HG03139 (cell line): ENCODE data around the gene AMACR.
"Not testable (repeated sequence)": the region's sequence is repeated elsewhere in the genome, so short reads cannot be mapped to it uniquely, and the experiment has no call there.

Source experiments
- ATAC-seq: cut with Tn5 transposase; IDR thresholded peaks from one replicate; pipeline ENCODE4 v1.9.1; 2021; ENCODE audit not compliant: unreplicated experiment

AMACR gene

DNA sequence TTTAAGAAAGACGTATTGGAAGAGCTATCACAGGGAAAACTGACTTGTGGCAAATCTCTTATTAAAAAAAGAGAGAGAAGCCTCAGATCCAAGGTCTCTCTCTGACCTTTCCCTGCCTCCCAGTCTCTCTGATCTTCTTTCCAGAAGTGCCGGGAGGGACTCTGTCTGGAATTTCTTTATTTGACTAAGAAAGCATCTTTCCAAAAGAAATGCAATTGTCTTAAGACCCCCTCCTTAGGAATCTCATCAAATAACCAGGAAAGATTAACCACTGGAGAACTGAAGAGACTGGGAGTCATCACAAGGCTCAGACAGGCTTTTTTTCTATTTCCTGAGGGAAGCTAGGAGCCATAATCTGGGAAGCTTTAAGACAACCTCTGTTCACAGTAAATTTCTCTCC lies 30.5 kb upstream of the AMACR start:
- no peak for ATAC-seq

- ATAC-seq = no peak
Observed at GRCh38 chr5:34037726-34038125, 29.9 kb upstream of the AMACR start.

DNA sequence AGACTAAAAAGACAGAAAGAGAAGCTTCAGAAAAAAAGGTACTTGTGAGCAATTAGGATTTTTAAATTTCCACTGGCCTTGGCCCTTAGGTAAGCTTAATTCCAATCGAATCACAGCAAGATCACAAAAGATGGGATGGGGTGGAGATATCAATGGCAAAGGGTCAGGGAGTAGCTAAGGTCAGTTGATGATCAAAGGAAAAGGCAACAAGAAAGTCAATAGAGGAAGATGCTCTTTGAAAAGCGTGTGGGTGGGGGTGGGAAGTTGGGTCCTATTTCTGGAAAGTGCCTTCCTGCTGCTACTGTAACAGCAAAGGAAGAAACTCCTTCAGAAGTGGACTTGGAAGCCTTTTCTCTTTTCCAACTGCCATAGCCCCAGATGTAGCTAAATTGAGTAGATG lies 27.9 kb upstream of the AMACR start:
- ATAC-seq = no peak

- peak; percentile 73 for ATAC-seq
Observed at GRCh38 chr5:34034534-34035327, 26.9 kb upstream of the AMACR start.

DNA sequence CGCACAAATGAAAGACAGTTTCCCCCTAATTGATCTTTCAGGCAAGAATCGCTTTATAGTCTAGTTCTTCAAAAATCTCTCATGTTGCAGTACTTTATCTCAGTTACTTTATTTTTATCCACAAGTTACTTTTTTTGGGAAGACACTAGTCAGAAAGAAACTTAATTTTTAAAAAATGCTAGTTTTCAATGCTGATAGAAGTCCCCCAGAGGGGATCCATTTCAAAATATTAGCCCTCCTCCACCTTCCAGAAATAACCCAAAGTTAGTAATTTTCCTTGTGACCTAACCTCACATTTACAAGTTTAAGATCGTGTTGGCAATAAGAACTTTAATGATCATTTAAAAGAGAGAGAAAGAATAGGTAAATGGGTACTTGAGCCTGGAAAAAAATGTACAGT lies 24.1 kb upstream of the AMACR start:
- no peak for ATAC-seq

DNA sequence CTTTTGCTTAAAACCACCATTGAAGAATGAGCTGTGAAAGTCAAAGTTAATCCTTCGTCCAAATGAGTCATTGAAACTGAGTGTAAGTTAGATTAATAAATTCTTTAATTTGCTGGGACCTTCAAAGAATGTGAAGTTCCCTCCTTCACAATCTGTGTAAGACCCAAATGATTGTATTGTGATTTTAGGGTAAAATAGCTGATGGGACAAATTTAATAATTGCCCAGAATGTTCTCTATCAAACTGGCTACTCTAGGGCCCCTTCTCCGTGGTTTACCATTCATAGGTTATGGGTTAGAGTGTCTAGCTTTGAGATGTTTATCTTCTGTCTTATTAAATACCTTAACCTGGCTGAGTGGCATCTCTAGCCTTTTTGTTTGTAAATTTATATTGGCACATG lies 23.3 kb upstream of the AMACR start:
- no peak for ATAC-seq

- not testable (repeated sequence) for ATAC-seq
Observed at GRCh38 chr5:34030585-34030984, 22.7 kb upstream of the AMACR start.

DNA sequence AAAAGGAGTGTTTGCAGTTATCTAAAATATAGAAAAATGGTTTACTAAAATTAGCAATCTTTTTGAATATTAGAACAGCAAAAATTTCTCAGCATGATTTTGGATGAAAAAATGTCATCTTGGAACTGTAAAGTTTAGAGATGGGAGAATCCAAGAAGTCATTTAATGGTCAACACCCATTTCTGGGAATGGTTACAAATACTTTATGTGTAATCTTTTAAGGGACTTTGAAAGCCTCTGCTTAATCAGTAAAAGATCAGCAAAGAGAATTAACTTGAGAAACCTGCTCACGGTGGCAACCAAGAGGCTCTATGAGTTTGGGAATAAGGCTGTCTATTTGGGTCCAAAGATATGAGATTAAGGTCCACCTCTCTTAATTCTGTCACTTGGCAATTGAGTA lies 22.2 kb upstream of the AMACR start:
- ATAC-seq = no peak

DNA sequence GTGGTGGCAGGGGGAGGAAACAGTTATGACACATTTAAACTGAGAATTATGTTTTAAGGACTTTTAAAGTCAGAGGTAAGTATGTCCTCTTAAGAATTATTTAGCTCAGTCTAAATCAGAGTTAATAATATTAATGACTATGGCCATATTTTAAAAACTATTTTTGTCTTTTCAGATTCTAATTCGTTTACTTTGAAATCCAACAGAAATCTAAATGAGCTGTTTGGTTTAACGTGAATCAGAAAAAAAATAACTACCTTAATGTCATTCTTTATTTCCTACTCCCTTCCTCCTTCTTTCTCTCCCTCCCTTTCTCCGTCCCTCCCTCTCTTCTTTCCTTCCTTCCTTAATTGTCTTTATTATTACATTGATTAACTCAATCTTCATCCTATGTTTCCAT lies 20.5 kb upstream of the AMACR start:
- ATAC-seq = no peak

GRCh38 chr5:34026089-34026761 lies 18.4 kb upstream of the AMACR start:
- no peak for ATAC-seq

DNA sequence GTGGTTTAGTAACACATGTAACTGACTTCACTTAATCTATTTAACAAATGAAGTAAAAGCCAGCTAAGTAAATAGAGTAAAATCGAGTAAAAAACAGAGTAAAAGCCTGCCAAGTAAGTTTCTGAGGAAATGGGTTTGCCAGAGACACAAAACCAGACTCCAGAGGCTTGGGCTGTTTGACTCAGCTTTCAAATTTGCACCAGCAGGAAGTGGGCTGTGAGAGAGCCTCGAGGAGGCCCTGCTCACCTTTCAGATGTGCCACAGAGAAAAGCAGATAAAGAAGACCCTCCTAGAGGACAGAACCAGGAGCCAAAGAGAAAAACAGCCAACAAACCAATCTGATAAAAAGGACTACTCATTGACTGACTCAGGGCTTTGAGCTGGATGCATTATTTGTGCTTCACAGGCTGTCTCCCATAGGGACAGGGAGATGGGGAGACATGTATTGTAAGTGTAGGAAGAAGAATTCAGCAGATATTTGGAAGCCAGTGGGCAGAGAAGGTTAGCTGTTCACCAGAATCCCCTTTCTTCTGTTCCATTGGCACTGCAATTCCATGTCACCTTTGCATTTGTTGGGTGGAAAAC lies 14.4 kb upstream of the AMACR start:
- peak; percentile 94 for ATAC-seq

DNA sequence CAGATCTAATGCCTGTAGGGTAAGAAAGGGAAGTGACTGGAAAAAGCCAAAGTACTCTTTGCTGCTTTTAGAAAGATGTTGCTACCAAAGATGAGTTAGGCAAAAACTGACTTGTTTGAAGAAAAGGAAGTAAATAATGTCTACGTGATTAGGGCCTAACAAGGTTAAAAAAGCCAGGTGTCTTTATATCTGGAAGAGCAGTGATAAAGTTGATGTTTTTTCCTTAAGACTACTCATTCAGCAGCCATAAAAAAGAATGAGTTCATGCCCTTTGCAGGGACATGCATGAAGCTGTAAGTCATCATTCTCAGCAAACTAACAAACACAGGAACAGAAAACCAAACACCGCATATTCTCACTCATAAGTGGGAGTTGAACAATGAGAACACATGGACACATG lies 13.5 kb upstream of the AMACR start:
- ATAC-seq = no peak

DNA sequence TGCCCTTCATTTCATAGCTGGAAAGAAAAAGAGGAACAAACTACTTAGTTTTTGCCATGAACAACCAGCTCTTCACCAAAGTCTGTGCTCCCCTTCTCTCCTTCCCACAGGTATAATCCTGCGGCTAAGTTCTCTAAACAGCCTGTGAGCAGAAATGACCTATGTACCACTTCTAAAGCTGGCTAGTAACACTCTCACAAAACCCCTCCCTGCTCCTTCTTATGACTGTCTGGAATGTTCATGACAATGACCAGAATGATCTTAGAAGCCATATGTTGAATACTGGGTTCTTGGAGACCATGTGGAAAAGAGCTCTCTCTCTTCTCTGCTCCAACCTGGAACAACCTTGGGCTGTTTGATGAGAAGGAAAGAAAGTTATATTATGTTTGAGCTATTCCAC lies 12.9 kb upstream of the AMACR start:
- no peak for ATAC-seq

DNA sequence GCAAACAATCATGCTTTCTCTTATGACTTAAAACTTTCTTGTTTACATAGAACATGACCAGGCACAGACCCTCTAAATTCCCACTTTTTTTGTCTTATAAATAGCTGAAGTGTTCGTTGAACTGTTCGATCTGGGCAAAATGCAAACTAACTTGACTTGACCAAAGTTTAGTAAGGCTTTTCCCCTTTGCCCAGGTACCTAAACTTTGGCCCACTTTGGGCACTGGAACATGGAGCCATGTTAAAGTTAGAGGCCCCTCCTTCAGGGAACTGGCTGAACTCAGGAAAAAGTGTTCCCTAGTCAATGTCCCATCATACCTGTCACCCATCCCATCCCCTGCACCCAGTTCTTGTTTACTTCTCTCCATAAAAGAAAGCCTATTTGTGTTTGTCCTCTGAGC lies 9.4 kb upstream of the AMACR start:
- no peak for ATAC-seq

DNA sequence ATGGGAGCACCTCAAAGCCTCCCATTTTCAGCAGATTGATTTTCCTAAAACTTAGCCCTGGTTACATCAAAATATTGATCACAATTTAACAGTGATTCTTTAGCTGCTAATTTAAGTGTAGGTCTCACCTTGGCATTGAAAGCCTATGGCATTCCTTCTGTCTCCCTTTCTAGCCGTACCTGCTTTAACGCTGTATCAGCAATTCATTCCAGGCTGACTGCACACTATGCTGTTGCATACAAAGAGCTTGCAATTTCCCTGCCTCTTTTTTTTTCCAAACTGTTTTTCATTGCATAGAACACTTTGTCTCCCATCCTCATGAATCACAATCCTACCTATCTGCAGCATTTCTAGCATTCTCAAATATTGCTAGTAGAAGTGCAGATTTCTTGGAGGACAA lies 8.9 kb upstream of the AMACR start:
- no peak for ATAC-seq

DNA sequence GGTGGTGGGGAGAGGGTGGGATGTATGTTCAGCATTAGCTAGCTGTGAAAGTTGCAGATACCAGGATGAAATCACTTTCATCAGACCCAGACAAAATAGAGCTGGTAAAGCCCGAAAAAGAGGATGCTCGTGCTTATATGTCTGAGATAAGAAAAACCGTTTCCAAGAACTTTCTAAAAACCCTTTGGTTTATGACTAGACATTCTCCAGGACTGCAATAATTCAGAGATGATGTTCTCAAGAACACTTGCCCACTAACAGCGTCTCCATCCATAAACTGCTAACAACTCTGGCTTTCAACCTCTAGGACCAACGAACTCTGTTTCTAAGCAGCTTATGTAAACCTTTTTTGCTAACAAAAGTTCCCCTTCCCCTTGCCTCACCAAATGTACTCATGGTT lies 8.4 kb upstream of the AMACR start:
- ATAC-seq = no peak

DNA sequence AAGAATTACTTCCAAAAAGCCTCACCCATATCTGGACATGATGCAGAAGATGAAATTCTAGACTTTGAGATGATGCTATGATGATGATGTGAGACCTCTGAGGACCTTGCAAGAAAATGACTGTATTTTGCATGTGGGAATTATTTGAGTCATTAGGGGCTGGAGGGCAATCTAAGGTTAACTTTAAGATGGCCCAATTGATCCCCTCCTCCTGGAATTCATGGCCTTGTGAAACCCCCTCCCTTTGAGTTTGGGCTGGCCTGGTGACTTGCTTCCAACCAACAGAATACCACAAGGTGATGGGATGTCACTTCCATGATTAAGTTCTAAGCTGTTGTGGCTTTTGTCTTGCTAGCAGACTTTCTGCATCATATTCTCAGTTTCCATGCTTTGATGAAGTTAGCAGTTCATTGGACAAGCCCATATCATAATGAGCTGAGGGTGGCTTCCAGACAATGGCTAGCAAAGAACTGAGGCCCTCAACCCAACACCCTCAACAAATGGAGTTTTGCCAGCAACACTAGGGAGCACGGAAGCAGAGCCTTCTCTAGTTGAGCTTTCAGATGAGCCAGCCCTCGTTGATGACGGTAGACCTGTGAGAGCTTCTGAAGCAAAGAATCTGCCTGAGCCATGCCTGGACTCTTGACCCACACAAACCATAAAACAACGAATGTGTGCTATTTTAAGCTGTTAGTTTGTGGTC lies 7.4 kb upstream of the AMACR start:
- ATAC-seq = no peak

DNA sequence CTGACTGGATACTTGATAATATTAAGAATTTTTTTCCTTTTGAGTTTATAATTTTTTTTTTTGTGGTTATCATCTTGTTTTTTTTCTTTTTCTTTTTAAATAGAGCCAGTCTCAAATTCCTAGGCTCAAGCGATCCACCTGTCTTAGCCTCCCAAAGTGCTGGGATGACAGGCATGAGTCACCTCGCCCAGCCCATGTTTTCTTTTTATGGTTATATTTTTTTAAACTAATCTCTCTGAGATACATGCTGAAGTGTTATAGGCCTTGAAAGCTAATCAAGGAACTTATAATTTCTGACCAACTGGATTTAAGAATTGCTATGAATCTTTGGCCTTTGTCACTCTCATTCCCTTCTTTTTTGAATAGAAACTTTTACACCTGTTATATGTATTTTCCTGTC lies 6.8 kb upstream of the AMACR start:
- no peak for ATAC-seq

DNA sequence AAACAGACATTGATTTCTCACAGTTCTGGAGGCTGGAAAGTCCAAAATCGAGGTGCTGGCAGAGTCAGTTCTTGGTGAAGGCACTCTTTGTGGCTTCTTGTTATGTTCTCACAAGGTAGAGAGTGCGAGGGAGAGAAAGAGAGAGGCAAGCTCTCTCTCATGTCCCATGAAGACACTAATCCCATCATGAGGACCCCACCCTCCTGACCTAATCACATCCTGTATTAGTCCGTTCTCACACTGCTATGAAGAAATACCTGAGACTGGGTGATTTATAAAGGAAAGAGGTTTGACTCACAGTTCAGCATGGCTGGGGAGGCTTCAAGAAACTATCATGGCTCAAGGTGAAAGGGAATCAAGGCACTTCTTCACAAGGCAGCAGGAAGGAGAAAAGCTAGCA lies 5.7 kb upstream of the AMACR start:
- ATAC-seq = no peak

DNA sequence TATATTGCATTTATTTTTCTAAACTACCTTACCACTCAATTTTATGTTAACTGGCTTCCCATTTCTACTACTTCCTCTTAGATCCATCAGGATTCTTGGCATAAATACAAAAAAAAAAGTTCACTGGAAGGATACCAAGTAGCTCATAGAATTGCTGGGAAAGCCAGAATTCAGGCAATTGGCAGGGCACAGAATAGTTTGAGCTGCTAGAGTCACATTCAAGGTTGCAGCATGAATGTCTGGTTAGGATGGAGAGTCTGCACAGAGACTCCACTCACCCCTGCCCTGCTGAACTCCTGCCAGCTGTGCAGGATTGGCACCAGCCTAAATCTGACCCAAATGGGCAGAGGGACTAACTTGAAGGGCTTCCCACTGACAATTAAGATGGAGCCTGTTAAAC lies 4.9 kb upstream of the AMACR start:
- no peak for ATAC-seq

DNA sequence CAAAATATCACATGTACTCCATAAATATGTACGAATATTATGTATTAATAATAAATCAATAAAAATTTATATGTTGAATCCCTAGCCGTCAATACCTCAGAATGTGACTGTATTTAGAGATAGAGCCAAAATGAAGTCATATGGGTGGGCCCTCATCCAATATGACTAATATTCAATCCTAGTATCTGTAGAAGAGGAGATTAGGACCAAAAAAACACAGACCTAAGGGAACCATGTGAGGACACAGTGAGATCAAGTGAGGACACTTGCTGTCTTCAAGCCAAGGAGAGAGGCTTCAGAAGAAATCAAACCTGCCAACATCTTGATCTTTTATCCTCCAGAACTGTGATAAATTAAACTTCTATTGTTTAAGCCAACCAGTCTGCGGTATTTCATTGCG lies 3.7 kb upstream of the AMACR start:
- no peak for ATAC-seq

- ATAC-seq = not testable (repeated sequence)
Observed at GRCh38 chr5:34010146-34010545, 2.3 kb upstream of the AMACR start.
